ENCODE results near the gene COPS9.

The COPS9 gene

DNA sequence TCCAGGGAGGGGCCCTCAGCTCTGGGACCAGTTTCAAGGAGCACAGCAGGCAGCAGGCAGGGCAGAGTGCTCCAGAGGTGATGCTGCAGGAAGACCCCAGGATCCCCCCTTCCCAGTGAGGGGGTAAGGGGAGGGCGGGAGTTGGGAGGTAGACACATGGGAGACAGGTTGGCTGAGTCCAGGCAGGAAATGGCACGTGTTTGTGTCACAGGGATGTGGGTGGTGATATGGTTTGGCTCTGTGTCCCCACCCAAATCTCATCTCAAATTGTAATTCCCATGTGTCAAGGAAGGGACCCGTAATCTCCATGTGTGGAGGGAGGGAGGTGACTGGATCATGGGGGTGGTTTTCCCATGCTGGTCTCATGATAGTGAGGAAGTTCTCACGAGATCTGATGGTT is 29.6 kb upstream of the COPS9 start:
- DNase-seq = no peak

DNA sequence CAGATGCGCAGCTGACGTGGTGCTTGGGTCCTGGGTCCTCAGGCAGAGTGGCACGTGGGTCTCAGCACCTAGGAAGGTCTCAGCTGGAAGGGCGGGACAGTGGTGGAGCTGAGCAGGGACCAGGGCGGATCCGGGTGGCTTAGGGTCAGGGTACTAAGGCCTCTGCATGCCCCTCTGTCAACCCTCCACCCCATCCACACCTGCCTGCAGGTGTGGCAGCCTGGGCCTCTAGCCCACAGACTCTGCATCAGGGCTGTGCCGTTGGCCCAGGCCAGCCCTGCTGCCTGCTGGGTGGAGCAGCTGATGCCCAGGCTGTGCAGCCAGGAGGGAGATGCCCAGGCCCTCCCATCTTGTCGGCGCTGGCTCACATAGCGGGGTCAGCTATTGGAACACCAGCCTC is 28.9 kb upstream of the COPS9 start:
- no peak for DNase-seq

DNA sequence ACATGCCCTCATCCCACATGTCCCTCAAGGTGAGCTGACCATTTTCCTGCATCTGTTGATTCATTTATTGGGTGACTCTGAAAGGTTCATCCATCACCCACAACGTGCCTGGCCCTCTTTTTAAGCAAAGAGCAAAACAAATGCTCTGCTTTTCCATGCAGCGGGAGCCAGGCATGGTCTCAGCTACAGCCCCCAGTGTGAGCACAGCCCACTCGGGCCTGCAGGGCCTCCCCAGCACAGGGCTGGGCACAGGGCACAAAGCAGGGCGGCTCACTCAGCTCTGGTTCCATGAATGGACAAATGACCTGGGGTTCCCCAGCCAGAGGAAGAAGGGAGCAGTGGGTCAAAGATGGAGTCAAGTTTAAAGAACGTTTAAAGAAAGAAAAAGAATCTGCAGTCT is 28.5 kb upstream of the COPS9 start:
- no peak for DNase-seq

DNA sequence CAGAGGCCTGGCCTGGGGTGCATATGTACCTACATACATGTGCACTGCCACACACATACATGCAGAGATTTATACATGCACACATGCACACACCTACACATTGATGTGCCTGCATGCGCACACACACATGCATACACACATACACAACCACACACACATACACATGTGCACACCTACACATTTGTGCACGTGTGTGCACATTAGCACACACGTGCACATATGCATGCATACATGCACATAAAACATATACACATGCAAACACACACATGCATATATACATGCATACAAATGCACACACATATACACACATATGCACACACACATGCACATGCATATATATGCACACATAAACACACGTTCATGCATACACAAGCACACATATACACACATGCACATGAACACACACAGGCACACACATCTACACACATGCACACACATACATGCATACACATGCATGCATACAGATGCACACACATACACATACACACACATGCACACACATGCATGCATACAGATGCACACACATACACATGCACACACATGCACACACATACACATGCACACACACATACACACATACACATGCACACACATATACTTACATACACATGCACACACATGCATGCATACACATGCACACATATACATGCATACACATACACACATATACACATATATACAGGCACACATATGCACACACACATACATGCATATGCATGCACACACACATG is 27.9 kb upstream of the COPS9 start:
- no peak for DNase-seq

DNA sequence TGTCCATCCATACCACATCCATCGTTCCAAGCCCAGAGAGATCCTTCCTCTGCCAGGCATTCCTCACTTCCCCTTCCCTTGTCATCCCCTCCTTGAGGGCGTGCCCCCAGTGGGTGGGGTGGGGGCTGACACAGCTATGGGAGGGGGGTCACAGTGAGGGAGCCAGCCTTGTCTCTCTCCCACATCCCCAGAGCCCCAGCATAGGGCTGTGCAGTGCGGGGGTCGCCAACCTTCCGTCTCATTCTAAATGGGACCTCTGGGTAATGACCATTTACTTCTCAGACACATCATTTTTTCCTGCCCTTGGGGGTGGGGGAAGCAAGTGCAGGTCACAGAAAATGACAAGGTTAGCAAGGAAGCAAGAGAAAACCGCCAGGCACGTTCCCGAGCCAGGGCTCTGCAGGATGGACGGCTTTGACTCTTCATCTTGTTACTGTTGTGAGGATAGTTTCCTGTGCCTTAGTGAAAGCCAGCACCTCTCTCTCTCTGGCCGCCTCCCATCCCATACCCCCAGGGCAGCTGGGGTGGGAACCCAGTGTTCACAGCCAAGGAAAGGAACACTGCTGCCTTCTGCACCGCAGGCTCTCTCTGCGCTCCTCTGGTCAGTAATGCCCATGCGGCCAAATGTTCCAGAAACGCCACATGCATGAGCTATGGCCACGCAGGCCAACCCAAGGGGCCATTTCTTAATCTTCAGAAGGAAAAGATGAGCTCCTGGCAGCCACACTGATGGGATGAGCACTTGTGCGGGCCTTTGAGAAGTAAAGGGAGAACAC is 27.0 kb upstream of the COPS9 start:
- no peak for DNase-seq

DNA sequence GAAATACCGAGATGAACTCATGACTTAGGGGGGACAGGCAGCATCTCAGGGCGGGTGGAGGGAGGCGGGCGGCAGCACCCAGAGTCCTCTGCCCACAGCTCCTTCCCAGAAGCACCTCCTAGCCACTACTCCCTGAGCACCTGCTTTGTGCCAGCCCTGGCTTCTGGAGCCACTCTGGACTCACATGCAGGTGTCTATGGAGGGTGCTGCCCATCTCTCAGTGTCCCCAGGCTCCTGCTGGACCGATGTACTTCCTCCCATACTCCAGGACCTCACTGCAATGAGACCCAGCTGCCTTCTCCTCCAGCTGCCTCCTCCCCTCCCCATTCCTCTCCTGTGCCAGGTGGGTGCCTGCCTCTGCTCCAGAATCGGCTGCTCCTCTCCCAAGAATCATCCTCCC is 26.4 kb upstream of the COPS9 start:
- DNase-seq = no peak

DNA sequence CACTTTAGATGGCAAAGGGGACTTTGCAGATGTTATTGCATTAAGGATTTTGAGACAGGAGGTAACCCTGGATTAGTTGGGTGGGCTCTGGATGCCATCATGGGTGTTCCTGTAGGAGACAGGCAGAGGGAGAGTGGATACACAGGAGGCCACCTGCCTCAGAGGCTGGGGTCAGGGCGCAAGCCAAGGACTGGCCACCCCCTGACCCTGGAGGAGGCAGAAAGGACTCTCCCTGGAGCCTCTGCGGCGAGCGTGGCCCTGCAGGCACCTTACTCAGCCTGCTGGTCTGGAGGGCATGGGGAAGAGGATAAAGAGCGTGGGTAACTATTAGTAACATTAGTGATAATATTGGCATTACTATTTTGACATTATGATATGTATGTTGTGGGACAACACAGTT is 25.9 kb upstream of the COPS9 start:
- DNase-seq = no peak

DNA sequence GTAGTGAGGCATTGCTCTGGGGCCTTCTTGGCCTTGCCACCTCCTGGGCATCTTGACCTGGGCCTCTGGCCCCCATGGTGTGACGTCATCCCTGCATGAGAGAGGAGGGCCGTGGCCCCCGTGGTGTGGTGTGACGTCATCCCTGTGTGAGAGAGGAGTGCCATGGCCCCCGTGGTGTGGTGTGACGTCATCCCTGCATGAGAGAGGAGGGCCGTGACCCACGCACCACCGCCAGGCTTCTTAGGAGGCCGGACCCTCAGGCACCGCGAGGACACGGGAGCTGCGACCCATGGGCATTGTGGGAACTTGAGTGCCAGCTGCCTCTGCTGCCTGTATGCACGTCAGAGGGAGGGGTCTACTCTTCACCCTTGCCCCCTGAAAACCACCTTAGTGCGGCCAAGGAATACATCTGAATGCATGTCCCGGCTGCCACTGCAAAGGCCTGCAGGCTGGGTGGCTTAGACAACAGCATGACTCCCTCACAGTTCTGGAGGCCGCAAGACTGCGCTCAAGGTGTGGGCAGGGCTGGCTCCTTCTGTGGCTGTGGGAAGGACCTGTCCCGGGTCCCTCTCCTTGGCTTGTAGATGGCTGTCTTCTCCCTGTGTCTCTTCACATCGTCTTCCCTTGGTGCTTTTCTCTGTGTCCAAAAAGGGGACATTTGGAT is 25.1 kb upstream of the COPS9 start:
- DNase-seq = no peak

DNA sequence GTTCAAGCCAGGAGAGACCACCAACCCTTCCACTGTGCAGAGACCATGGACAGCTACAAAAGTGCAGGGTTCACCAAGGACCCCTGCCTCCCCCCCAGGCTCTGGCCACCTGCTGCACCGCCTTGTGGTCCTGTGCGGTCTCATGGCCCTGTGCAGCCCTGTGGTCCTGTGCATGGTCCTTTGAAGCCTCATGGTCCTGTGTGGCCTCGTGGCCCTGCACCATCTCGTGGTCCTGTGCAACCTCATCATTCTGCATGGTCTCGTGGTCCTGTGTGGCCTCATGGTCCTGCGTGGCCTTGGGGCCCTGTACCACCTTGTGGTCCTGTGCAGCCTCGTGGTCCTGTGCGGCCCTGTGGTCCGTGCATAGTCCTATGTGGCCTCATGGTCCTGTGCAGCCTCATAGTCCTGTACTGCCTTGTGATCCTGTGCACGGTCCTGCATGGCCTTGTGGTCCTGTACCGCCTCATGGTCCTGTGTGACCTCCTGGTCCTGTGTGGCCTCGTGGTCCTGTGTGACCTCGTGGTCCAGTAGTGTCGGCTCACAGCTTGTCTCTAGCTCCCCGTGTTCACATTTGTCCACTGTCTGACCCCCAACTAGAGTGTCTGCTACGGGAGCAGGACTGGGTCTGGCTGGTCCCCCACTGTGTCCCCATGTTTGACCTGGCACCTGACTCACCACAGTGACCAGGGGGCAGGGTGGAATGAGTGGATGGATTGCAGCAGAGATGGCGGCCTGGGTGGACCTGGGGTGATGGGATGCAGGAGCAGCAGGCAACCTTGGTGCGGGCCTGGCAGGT is 24.4 kb upstream of the COPS9 start:
- DNase-seq = no peak

DNA sequence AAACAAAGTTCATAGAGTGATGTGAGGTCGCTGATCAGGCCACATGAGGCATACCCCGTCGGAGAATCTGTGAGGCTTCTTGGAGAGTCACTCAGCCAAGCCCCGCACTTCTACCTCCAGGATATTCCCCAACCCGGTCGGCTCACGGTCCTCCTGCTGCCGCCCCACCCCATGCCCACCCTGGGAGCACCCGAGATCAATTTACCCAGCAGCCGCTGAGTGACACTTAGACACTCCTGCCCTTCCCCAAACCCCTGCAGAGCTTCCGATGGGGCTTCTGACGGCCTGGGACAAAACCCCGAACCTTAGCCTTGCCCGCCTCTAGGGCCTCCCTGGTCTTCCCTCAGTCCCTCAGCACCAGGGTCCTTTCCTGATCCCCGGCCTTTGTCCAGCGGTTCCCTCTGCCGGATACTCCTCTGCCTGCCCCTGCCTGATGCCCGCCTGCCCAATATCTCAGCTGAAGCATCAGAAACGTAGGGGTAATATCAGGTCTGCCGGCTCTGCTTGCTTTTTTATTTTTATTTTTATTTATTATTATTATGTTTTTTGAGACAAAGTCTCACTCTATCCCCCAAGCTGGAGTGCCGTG is 23.2 kb upstream of the COPS9 start:
- no peak for DNase-seq

DNA sequence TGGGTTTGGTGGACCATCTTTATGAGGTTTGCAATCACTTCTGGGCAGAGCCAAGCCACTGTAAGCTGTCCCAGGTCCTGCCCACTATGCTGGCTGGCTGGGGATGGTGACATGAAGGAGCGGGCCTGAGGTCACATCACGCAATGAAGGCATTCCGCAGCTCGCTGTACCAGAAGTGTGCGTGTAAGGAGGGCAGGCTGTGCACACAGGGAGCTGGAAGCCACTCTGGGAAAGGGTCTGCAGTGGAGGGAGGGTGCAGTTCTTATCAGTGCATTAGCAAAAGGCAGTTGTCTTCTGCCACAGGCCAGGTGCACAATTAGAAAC is 21.0 kb upstream of the COPS9 start:
- DNase-seq = no peak

DNA sequence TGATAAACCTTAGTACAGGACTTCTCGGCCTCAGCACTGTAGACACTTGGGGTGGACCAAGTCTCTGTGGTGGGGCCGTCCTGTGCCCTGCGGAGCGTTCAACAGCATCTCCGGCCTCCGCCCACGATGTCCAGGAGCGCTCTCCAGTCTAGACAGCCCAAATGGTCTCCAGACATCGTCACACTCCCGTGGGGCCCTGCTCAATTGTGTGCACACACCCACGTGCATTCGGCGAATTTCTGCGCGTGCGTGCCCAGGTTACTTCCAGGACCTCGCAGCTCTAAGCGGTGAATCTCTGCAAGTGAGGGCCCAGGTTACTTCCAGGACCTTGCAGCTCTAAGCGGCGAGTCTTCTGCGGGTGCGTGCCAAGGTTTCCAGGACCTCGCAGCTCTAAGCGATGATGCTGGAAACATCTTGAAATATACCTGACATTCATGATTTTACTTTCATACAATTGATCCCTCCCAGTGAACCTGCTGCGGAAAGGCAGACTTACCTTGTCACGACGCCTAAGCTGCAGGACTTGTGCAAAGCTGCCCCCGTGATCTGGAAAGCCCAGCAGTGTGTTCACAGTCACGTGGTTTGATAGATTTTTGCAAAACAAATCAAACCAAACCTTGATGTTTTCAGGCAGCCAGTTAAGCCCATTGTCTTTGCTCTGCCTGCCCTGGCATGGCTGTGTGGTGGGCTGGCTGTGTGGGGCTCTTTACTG is 20.5 kb upstream of the COPS9 start:
- no peak for DNase-seq

DNA sequence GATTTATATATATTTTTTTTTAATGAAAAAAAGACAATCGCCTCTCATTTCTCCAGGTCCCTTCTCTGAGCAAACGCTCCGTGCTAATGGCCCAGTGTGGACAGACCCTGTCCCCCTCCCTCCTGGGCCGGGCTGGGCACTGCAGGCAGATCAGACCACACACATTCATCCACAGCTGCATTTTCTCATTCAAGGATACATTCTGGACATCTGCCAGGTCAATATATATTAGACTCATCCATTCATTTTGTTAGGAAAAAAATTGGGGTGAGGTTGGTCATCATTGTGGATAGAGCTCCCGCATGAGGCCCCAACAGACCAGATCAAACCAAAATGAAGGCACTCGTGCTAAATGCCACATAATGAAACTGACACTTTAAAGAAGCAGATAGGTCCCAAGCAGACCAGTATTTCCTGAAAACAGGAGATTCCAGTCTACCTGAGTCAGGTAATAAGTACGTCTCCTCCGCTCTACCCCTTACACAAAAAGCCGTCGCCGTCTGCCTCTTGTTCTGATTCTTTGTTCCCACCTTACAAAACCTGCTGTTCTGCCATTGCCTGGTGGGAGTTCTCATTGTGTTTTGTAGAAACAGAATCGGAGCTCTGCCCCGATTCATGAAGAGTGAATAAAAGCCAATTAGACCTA is 19.8 kb upstream of the COPS9 start:
- DNase-seq = no peak

DNA sequence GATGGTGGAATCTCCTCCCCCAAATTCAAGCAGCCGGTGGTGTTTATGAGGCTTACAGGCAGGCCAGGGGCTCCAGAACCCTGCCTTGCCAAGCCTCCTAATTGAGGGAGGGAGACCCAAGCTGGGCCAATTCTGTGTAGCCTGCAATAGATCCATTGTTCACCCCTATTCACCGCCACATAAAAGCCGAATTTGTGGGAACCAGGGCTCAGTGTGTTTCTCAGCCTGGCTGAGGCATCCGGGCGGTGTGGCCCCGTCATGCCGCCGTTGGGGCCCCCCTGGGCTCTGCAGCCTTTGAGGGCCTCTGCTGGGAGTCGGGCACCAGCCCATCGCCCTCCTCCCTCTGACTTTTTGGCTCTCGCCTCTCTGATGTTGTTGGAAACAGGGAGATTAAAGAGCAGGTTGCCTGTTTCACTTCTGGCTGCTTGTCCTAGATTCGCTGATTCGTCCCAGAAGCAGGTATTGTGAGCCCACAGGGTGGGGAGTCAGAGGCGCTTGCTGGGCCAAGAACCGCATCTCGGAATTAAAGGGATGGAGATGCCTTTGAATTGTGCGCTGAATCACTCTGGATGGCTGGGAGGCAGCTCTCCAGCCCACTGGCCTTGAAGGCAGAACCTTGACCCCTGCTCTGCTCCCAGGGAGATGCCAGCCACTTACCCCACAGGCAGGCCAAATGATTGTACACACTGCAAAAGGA is 19.1 kb upstream of the COPS9 start:
- DNase-seq = no peak

DNA sequence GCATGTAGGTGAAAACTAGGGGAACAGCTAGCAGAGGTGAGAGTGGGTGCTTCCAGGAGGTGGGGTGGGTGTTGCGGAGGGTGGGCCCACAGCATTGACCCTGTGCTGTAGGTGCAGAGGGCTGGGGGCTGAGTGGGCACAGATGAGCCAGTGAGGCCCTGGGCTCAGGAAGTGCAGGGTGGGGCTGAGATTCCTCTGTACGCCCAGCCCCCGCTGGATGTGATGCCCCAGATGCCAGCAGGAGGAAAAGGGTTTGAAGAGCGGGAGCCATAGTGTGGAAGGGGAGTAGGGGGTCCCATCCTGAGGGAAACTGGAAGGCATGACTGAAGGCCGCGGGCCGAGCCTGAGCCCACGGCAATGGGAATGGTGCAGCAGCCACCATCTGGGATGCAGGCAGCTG is 18.5 kb upstream of the COPS9 start:
- DNase-seq = no peak

DNA sequence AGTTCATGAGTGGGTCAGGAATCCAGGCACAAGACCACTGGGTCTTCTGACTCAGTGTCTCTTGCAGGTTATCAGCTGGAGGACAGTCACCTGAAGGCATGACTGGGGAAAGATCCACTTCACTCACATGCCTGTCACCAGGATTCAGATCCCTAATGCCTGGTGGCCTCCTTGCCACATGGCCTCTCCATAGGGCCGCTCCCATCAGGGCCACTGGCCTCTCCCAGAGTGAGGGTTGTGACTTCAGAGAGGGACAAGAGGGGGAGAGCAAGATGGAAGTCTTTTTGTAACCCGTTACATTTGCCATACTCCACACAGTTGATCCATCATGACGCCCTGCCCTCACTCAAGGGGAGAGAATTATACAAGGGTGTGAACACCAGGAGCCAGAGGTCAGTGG is 17.3 kb upstream of the COPS9 start:
- DNase-seq = no peak

DNA sequence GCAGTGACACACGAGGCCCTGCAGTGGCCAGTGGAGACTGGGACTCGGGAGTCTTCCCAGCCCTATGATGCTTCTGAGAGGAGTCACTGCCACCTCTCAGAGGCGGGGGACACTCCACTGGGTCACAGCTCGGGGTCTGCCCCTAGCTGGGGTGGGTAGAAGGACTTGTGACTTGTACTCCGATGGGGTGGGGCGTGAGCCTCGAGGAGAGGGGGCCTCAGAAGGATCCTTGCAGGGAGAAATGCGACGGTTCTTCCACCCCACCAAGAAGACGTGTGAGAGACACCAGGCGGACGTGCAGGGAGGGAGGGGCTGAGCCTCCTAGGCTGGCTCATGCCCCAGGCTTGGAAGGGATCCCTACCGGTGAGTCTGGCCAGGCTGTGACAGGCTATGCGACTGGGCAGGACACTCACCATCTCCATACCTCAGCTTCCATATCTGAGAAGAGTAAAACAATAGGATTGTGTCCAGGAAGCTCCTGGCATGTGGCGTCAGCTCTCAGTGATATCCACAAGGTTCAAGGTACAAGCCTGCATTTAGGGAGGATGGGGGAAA is 15.4 kb upstream of the COPS9 start:
- no peak for DNase-seq

DNA sequence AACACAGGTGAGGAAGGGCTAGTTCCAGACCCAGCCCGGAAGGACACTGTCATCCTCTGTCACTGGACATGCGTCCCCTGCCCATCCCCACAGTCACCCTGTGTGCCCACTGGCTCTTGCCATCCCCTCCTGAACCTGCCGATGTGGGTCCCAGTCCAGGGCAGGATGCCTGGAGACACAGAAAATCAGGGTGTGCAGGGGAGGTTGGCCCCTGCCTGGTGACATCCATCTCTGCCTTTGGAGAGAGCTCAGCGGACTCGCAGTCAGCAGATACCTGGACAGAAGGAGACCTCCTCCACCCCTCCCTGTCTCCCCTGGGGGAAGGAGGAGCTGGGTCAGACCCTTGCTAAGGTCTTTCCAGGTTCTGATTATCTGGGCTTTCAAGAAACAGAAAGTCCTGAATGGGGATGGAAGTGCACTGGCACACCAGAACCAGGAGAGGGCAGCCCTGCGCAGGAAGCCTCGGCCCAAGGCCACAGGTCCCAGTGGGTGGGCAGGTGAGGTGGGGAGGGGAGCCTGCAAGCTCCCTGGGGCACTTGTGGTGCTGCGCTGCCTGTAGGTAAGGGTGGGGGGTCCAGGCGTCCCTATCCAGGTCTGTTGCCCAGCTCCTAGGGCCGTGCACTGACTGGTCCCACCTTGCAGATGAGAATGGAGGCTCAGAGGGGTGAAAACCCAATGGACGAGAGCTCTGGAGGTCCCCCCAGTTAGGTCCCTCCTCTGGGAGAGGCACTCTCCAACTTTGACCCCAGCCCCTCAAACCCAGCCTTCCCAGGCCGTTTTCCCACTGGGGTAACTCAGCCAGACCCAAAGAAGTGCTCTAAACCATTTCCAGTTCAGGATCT is 14.1 kb upstream of the COPS9 start:
- no peak for DNase-seq

DNA sequence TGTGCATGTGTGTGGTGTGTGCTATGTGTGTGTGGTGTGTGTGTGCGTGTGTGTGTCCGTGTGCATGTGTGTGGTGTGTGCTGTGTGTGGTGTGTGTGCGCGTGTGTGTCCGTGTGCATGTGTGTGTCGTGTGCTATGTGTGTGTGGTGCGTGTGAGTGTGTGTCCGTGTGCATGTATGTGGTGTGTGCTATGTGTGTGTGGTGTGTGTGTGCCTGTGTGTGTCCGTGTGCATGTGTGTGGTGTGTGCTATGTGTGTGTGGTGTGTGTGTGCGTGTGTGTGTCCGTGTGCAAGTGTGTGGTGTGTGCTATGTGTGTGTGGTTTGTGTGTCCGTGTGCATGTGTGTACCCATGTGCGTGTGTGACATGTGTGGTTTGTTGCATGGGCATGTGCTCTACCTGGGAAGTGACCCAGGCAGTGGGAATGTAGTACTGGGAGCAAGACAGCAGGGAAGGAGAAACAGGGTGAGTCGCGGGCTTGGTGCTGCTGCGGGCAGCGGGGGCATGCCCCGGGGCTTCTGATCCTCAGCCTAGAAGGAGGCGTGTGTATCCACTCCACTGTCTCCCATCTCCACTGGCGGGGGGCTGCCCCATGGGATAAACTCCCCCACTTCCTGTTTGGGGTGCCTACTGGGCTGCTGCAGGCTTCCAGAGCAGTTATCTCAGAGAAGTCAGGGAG is 11.9 kb upstream of the COPS9 start:
- DNase-seq = no peak

All from NCI-H1092 treated with DMSO at 0.1 percent for 48 hours (cell line).